C4-2B (cell line): ENCODE results near the gene LSAMP.

Experiments used
- ZFX ChIP-seq: fragments of 450-650 bp; IDR thresholded peaks from 2 replicates; pipeline ENCODE4 v1.6.1; 2017
- TF ChIP-seq, protein P1 (sequence below): fragments of 450-650 bp; conservative IDR thresholded peaks from 2 replicates; pipeline ENCODE4 v1.5.1; 2017; ENCODE audit warnings: mild to moderate bottlenecking

- TF ChIP-seq, protein P1, sequence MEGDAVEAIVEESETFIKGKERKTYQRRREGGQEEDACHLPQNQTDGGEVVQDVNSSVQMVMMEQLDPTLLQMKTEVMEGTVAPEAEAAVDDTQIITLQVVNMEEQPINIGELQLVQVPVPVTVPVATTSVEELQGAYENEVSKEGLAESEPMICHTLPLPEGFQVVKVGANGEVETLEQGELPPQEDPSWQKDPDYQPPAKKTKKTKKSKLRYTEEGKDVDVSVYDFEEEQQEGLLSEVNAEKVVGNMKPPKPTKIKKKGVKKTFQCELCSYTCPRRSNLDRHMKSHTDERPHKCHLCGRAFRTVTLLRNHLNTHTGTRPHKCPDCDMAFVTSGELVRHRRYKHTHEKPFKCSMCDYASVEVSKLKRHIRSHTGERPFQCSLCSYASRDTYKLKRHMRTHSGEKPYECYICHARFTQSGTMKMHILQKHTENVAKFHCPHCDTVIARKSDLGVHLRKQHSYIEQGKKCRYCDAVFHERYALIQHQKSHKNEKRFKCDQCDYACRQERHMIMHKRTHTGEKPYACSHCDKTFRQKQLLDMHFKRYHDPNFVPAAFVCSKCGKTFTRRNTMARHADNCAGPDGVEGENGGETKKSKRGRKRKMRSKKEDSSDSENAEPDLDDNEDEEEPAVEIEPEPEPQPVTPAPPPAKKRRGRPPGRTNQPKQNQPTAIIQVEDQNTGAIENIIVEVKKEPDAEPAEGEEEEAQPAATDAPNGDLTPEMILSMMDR = no peak
- TF ChIP-seq ZFX = no peak
Observed at GRCh38 chr3:116399701-116400226, 45.5 kb downstream of the LSAMP start.
